Endothelial cell of umbilical vein (primary cell): ENCODE measurements around the gene CEP63. TPM values are rescaled to one million over a fixed set of nuclear protein-coding genes. Genes with fewer than 3 reads are reported as not detected.

ENCODE experiments used
- BruUV-seq: library from RNA; stranded (reverse); fragments of 400-500 nt; replicated peaks from 2 replicates; lab custom pipeline; 2021; lab: Mats Ljungman, UMichigan
- CTCF ChIA-PET: fragments of 300-600, 350-600 bp; sonication (Branson Sonifier 250); formaldehyde crosslinking; loops from one replicate; lab custom pipeline; 2021; ENCODE audit warnings: antibody characterized with exemption, inconsistent platforms; lab: Charles Lee
- POLR2A ChIA-PET: fragments of 300-600, 350-600 bp; sonication (Branson Sonifier 250); formaldehyde crosslinking; loops from one replicate; lab custom pipeline; 2021; ENCODE audit warnings: antibody characterized with exemption, inconsistent platforms; lab: Charles Lee
- DNase-seq: peaks from one replicate; pipeline ENCODE4 v3.0.0-alpha.2; 2011; ENCODE audit warnings: low read depth, low spot score
- FAIRE-seq: peaks from 2 replicates; lab custom pipeline; 2011; peaks lifted over from hg19 to GRCh38; lab: Jason Lieb, UNC
- H2AFZ ChIP-seq: 2 replicates; pipeline ENCODE4 v1.6.0; 2012; ENCODE audit warnings: low read depth, low read length, control low read depth, inconsistent platforms
- H3K27ac ChIP-seq: 2 replicates; pipeline ENCODE4 v1.5.1; 2011; ENCODE audit warnings: low read depth, mild to moderate bottlenecking, control low read depth, low read length, moderate library complexity; ENCODE audit not compliant: insufficient read depth
- H3K27me3 ChIP-seq, 2 experiments: 2 replicates each; pipeline versions ENCODE4 v1.6.0 to v1.6.1; 2011; ENCODE audit warnings: low read length in 2 of 2, mixed read lengths in 1 of 2; ENCODE audit not compliant: control insufficient read depth in 2 of 2, insufficient read depth in 2 of 2
- H3K36me3 ChIP-seq, 2 experiments: 2 replicates in 1 of 2; 3 replicates in 1 of 2; pipeline ENCODE4 v1.5.1; 2011; ENCODE audit warnings: low read length in 2 of 2, mild to moderate bottlenecking in 1 of 2, moderate library complexity in 1 of 2; ENCODE audit not compliant: control insufficient read depth in 2 of 2, insufficient read depth in 2 of 2; ENCODE audit errors: extremely low read depth in 1 of 2
- H3K4me1 ChIP-seq: 3 replicates; pipeline ENCODE4 v1.5.1; 2011; ENCODE audit warnings: mild to moderate bottlenecking, low read length; ENCODE audit not compliant: control insufficient read depth, insufficient read depth; ENCODE audit errors: extremely low read depth
- H3K4me2 ChIP-seq: 2 replicates; pipeline ENCODE4 v1.6.1; 2011; ENCODE audit warnings: low read length, control low read depth, mixed read lengths; ENCODE audit not compliant: insufficient read depth
- H3K4me3 ChIP-seq, 3 experiments: fragments of 200-600 bp in 1 of 3; sonication (generic), shearing (Covaris generic) in 1 of 3; replicated peaks in 1 of 3; 2 replicates each; pipeline ENCODE4 v1.5.1; 2011 to 2016; ENCODE audit warnings: control low read depth in 3 of 3, low read length in 3 of 3, mild to moderate bottlenecking in 2 of 3, inconsistent platforms in 1 of 3, low read depth in 1 of 3, moderate library complexity in 1 of 3; ENCODE audit not compliant: insufficient read depth in 1 of 3
- H3K79me2 ChIP-seq: 2 replicates; pipeline ENCODE4 v1.6.0; 2012; ENCODE audit warnings: low read length, inconsistent platforms; ENCODE audit not compliant: control insufficient read depth, insufficient read depth
- H3K9ac ChIP-seq: replicated peaks from 2 replicates; pipeline ENCODE3; 2011; ENCODE audit warnings: low read length, control low read depth; ENCODE audit not compliant: insufficient read depth; ENCODE audit errors: extremely low read depth
- H3K9me1 ChIP-seq: replicated peaks from 3 replicates; pipeline ENCODE4 v1.6.0; 2011; ENCODE audit warnings: mild to moderate bottlenecking, low read length; ENCODE audit not compliant: control insufficient read depth, insufficient read depth; ENCODE audit errors: extremely low read depth
- H3K9me3 ChIP-seq: replicated peaks from 2 replicates; pipeline ENCODE4 v1.5.1; 2012; ENCODE audit warnings: low read length, inconsistent platforms; ENCODE audit not compliant: control insufficient read depth, insufficient read depth
- H4K20me1 ChIP-seq: replicated peaks from 2 replicates; pipeline ENCODE3; 2011; ENCODE audit warnings: mild to moderate bottlenecking, low read length; ENCODE audit not compliant: control insufficient read depth, insufficient read depth; ENCODE audit errors: extremely low read depth
- EZH2 ChIP-seq: IDR thresholded peaks from 2 replicates; pipeline ENCODE4 v1.6.1; 2012; ENCODE audit warnings: borderline replicate concordance, low read depth, mild to moderate bottlenecking, moderate library complexity, low read length, inconsistent platforms; ENCODE audit not compliant: severe bottlenecking
- FOS ChIP-seq: IDR thresholded peaks from 2 replicates; pipeline ENCODE4 v1.6.1; 2011; ENCODE audit warnings: mild to moderate bottlenecking, low read length, moderate library complexity, borderline replicate concordance; ENCODE audit not compliant: insufficient read depth
- GATA2 ChIP-seq: IDR thresholded peaks from 2 replicates; pipeline ENCODE4 v1.7.0; 2011; ENCODE audit warnings: low read depth, mild to moderate bottlenecking, moderate library complexity, mixed read lengths, low read length; ENCODE audit not compliant: insufficient read length, insufficient read depth
- JUN ChIP-seq: IDR thresholded peaks from 2 replicates; pipeline ENCODE4 v1.6.1; 2011; ENCODE audit warnings: borderline replicate concordance, low read depth; ENCODE audit not compliant: insufficient read length, insufficient read depth
- MYC ChIP-seq: IDR thresholded peaks from one replicate; pipeline ENCODE4 v1.6.1; 2011; ENCODE audit warnings: mild to moderate bottlenecking, low read depth, low read length
- POLR2A ChIP-seq: IDR thresholded peaks from 2 replicates; pipeline ENCODE4 v1.6.1; 2012; ENCODE audit warnings: low read depth, mild to moderate bottlenecking, control low read depth, low read length
- POLR2AphosphoS5 ChIP-seq: IDR thresholded peaks from 2 replicates; pipeline ENCODE4 v1.6.1; 2012; ENCODE audit warnings: low read depth, mild to moderate bottlenecking, control low read depth, low read length, moderate library complexity; ENCODE audit not compliant: insufficient read depth
- dilution Hi-C: fragments of 300-500 bp; cut with MboI; formaldehyde crosslinking; loops from one replicate; pipeline ENCODE4 v1.15.0; 2019; ENCODE audit warnings: low sequenced_read_pairs; ENCODE audit not compliant: extremely low pct_ligation_motif_present
- intact Hi-C: fragments of 100-400 bp; cut with micrococcal nuclease; formaldehyde crosslinking; loops from one replicate; pipeline ENCODE4 v1.10.0; 2022
- polyA plus RNA-seq, 4 experiments: library from polyadenylated mRNA; depleted of rRNA in 3 of 4; stranded (reverse) in 3 of 4; unstranded in 1 of 4; fragments of >200 nt; gene quantifications; 2 replicates each; pipeline versions ENCODE4 v1.2.1 to v1.2.3, GENCODE V29; 2011 to 2012; ENCODE audit warnings: missing spikeins in 1 of 4
- total RNA-seq: library from RNA; stranded (reverse); gene quantifications from 2 replicates; pipeline ENCODE4 v1.2.3, GENCODE V29; 2021
- TF ChIP-seq, protein P1 (sequence below): IDR thresholded peaks from 2 replicates; pipeline ENCODE4 v1.6.1; 2011; ENCODE audit not compliant: insufficient read depth, insufficient read length
- TF ChIP-seq, protein P2 (sequence below), 2 donors: IDR thresholded peaks; 1 replicate in 1 of 2; 2 replicates in 1 of 2; pipeline ENCODE4 v1.5.1; 2011; ENCODE audit warnings: low read length in 2 of 2, mild to moderate bottlenecking in 2 of 2, moderate library complexity in 2 of 2, control low read depth in 1 of 2, inconsistent platforms in 1 of 2, low read depth in 1 of 2; ENCODE audit not compliant: insufficient read depth in 1 of 2; ENCODE audit errors: extremely low read depth in 1 of 2

CEP63 gene
- total and polyA plus RNA-seq, 2 donors (not counting 3 experiments of a cell fraction or from before 2014, with no cell fraction given) = 5.7 to 29.4 TPM

DNA sequence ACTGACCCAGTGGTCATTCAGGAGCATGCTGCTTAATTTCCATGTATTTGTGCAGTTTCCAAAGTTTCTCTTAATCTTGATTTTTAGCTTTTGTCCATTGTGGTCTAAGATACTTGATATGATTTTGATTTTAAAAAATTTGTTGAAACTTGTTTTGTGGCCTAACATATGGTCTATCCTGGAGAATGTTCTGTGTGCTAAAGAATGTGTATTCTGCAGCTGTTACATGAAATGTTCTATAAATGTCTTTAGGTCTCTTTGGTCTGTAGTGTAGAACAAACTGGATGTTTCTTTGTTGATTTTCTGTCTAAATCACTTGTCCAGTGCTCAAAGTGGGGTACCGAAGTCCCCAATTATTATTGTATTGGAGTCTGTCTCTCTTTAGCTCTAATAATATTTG is 17.4 kb downstream of the CEP63 start:
- dilution Hi-C loops = no loop called here
- H3K4me2 ChIP-seq = no peak overlapping the region
- no peaks in the 10 kb centered on the region for H3K9me3 ChIP-seq
- no peak overlapping the region for H2AFZ ChIP-seq
- no peak overlapping the region for H3K4me3 ChIP-seq
- no peak for DNase-seq
- BruUV-seq = no TSS peak
- H3K9me1 ChIP-seq = no peaks in the 10 kb centered on the region
- H3K4me1 ChIP-seq = no peaks in the 10 kb centered on the region
- no peaks in the 10 kb centered on the region for H3K36me3 ChIP-seq
- no peaks in the 10 kb centered on the region for H3K27me3 ChIP-seq
- ChIA-PET CTCF (interaction anchor here (1.2 kb wide), 1 partner anchor 39 kb away, joined by 3 read pairs; no protein-coding TSS in a partner anchor), POLR2A (no interaction called here)
- H3K27ac ChIP-seq = no peak overlapping the region
- intact Hi-C loops = no loop called here
- H3K9ac ChIP-seq = no peak overlapping the region
- no peak for FAIRE-seq
- H4K20me1 ChIP-seq = no peaks in the 10 kb centered on the region
- peaks cover 48% of the 10 kb centered on the region for H3K79me2 ChIP-seq
- TF ChIP-seq MYC (no peak), FOS (no peak), POLR2A (no peak), GATA2 (no peak), JUN (no peak), POLR2AphosphoS5 (no peak), EZH2 (no peak)
- TF ChIP-seq, protein P1, sequence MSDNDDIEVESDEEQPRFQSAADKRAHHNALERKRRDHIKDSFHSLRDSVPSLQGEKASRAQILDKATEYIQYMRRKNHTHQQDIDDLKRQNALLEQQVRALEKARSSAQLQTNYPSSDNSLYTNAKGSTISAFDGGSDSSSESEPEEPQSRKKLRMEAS = no peak
- TF ChIP-seq, protein P2, sequence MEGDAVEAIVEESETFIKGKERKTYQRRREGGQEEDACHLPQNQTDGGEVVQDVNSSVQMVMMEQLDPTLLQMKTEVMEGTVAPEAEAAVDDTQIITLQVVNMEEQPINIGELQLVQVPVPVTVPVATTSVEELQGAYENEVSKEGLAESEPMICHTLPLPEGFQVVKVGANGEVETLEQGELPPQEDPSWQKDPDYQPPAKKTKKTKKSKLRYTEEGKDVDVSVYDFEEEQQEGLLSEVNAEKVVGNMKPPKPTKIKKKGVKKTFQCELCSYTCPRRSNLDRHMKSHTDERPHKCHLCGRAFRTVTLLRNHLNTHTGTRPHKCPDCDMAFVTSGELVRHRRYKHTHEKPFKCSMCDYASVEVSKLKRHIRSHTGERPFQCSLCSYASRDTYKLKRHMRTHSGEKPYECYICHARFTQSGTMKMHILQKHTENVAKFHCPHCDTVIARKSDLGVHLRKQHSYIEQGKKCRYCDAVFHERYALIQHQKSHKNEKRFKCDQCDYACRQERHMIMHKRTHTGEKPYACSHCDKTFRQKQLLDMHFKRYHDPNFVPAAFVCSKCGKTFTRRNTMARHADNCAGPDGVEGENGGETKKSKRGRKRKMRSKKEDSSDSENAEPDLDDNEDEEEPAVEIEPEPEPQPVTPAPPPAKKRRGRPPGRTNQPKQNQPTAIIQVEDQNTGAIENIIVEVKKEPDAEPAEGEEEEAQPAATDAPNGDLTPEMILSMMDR (IDR thresholded peaks at IDR 0.05; ENCODE audit: extremely low read depth in 1 of 2, insufficient read depth in 1 of 2, low read depth in 1 of 2, low read length in 2 of 2) = no peak
